ENCODE data around the gene BBS12. TPM values are rescaled to one million over a fixed set of nuclear protein-coding genes. Genes with fewer than 3 reads are reported as not detected.

Gene BBS12
- total and polyA plus RNA-seq, 4 donors, result 5.3 to 9.8 (median 7.7) TPM

DNA sequence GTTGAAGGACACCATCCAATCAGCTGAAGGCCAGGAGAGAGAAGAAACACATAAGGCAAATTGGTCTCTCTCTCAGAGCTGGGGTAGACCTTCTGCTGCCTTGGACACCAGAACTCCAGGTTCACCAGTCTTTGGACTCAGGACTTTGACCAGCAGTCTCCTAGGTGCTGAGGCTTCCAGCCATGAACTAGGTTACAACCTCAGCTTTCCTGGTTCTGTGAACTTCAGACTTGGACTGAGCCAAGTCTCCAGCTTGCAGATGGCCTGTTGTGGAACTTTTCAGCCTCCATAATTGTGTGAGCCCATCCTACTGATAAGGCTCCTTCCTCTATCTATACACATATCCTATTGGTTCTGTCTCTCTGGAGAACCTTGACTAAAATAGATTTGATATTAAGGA lies 20.6 kb upstream of the BBS12 start:
- no peak overlapping the region for H3K4me3 ChIP-seq (ENCODE audit: low read depth, low read length)
- no peaks in the 10 kb centered on the region for H3K36me3 ChIP-seq (ENCODE audit: control insufficient read depth, insufficient read depth, low read length)
- no peaks in the 10 kb centered on the region for H3K9me3 ChIP-seq (ENCODE audit: control insufficient read depth, insufficient read depth, low read length)
- H3K4me1 ChIP-seq (ENCODE audit: control insufficient read depth, insufficient read depth, low read length), result no peaks in the 10 kb centered on the region
- H3K27me3 ChIP-seq (ENCODE audit: control insufficient read depth, insufficient read depth, low read length), result no peaks in the 10 kb centered on the region
- H3K27ac ChIP-seq (ENCODE audit: low read depth, low read length), result no peak overlapping the region
- DNase-seq (ENCODE audit: low read depth in 4 of 6, low spot score in 6 of 6), result no peak

DNA sequence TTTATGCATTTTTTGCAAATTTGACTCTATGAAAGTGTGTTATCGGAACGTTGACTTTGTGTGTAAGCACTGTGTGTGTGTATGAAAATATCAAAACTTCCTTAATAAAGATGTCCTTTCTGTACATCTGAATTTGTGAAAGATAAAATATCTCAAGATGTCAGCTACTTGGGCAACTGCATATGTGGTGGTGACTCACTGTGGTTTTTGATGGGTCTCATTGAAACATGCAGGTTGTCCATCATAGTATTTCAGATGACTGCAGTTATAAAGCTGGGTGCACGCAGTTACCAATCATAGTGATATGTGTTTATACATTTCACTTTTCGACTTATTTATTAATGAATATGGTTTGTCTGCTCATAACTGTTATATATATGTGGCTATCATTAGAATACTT lies 19.7 kb upstream of the BBS12 start:
- DNase-seq (ENCODE audit: low read depth in 4 of 6, low spot score in 6 of 6), result no peak
- H3K9me3 ChIP-seq (ENCODE audit: control insufficient read depth, insufficient read depth, low read length), result no peaks in the 10 kb centered on the region

DNA sequence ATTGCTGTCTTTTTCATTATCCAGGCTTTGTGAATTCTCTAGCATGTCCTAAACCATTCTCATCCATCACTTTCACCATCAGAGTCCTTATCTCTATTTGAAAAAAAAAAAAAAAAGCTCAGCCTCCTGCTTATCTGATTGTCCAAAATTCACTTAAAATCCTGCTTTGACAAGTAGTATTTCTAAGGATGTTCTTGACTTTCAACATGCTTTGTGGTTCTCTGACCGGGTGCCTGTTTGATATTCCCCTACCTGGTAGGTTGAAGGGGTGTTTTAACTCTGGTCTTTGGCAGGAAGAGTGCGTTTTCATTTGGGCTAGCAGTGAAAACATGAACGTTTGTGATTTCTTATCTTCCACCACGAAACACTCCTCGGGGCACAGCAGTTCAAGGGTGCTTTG lies 17.3 kb upstream of the BBS12 start:
- Histone ChIP-seq H3K36me3 (ENCODE audit: control insufficient read depth, insufficient read depth, low read length) (no peaks in the 10 kb centered on the region), H3K9me3 (ENCODE audit: control insufficient read depth, insufficient read depth, low read length) (no peaks in the 10 kb centered on the region), H3K4me1 (ENCODE audit: control insufficient read depth, insufficient read depth, low read length) (no peaks in the 10 kb centered on the region), H3K27ac (ENCODE audit: low read depth, low read length) (no peak overlapping the region), H3K27me3 (ENCODE audit: control insufficient read depth, insufficient read depth, low read length) (no peaks in the 10 kb centered on the region), H3K4me3 (ENCODE audit: low read depth, low read length) (no peak overlapping the region)
- no CpG with 5 or more reads among the region's 5 CpGs for WGBS (ENCODE audit: insufficient coverage)
- no peak for DNase-seq (ENCODE audit: low read depth in 4 of 6, low spot score in 6 of 6)

More for the DNA sequence above, 19.7 kb upstream of the BBS12 start:
- Histone ChIP-seq H3K4me3 (ENCODE audit: low read depth, low read length) (no peak overlapping the region), H3K36me3 (ENCODE audit: control insufficient read depth, insufficient read depth, low read length) (no peaks in the 10 kb centered on the region), H3K27me3 (ENCODE audit: control insufficient read depth, insufficient read depth, low read length) (no peaks in the 10 kb centered on the region), H3K4me1 (ENCODE audit: control insufficient read depth, insufficient read depth, low read length) (no peaks in the 10 kb centered on the region), H3K27ac (ENCODE audit: low read depth, low read length) (no peak overlapping the region)
- WGBS (ENCODE audit: insufficient coverage), result no CpG with 5 or more reads among the region's 4 CpGs

- Histone ChIP-seq H3K9me3 (ENCODE audit: control insufficient read depth, insufficient read depth, low read length) (no peaks in the 10 kb centered on the region), H3K36me3 (ENCODE audit: control insufficient read depth, insufficient read depth, low read length) (no peaks in the 10 kb centered on the region), H3K4me1 (ENCODE audit: control insufficient read depth, insufficient read depth, low read length) (no peaks in the 10 kb centered on the region), H3K27ac (ENCODE audit: low read depth, low read length) (no peak overlapping the region), H3K4me3 (ENCODE audit: low read depth, low read length) (no peak overlapping the region), H3K27me3 (ENCODE audit: control insufficient read depth, insufficient read depth, low read length) (no peaks in the 10 kb centered on the region)
- no CpG with 5 or more reads among the region's 4 CpGs for WGBS (ENCODE audit: insufficient coverage)
- DNase-seq (ENCODE audit: low read depth in 4 of 6, low spot score in 6 of 6), result peak in 1 of 6 donors; percentile 48
Measured at GRCh38 chr4:122716825-122717448, 15.6 kb upstream of the BBS12 start.

GRCh38 chr4:122718281-122718680 lies 14.2 kb upstream of the BBS12 start:
- WGBS (ENCODE audit: insufficient coverage), result no CpG with 5 or more reads among the region's 2 CpGs
- DNase-seq (ENCODE audit: low read depth in 4 of 6, low spot score in 6 of 6), result peak in 1 of 6 donors; percentile 14
- no peak overlapping the region for H3K4me3 ChIP-seq (ENCODE audit: low read depth, low read length)
- no peaks in the 10 kb centered on the region for H3K9me3 ChIP-seq (ENCODE audit: control insufficient read depth, insufficient read depth, low read length)
- no peaks in the 10 kb centered on the region for H3K27me3 ChIP-seq (ENCODE audit: control insufficient read depth, insufficient read depth, low read length)
- H3K27ac ChIP-seq (ENCODE audit: low read depth, low read length), result no peak overlapping the region
- no peaks in the 10 kb centered on the region for H3K36me3 ChIP-seq (ENCODE audit: control insufficient read depth, insufficient read depth, low read length)
- H3K4me1 ChIP-seq (ENCODE audit: control insufficient read depth, insufficient read depth, low read length), result no peaks in the 10 kb centered on the region

DNA sequence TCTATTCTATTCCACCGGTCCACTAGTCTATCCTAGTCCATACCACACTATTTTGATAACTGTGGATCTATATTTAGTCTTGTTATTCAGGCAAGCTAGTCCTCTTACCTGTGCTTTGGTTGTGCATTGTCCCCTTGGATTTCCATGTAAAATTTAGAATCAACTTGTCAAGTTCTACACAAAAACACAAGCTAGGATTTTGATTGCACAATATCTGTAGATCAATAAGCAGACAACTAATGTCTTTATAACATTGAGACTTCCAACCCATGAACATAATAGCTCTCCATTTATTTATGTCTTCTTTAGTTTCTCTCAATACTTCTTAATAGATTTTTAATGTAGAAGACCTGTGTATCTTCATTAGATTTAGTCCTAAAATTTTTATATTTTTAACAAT lies 10.2 kb upstream of the BBS12 start:
- Histone ChIP-seq H3K9me3 (ENCODE audit: control insufficient read depth, insufficient read depth, low read length) (no peaks in the 10 kb centered on the region), H3K4me3 (ENCODE audit: low read depth, low read length) (no peak overlapping the region), H3K27me3 (ENCODE audit: control insufficient read depth, insufficient read depth, low read length) (no peaks in the 10 kb centered on the region), H3K36me3 (ENCODE audit: control insufficient read depth, insufficient read depth, low read length) (no peaks in the 10 kb centered on the region), H3K4me1 (ENCODE audit: control insufficient read depth, insufficient read depth, low read length) (no peaks in the 10 kb centered on the region), H3K27ac (ENCODE audit: low read depth, low read length) (no peak overlapping the region)
- no peak for DNase-seq (ENCODE audit: low read depth in 4 of 6, low spot score in 6 of 6)
- no CpG with 5 or more reads among the region's 1 CpG for WGBS (ENCODE audit: insufficient coverage)

DNA sequence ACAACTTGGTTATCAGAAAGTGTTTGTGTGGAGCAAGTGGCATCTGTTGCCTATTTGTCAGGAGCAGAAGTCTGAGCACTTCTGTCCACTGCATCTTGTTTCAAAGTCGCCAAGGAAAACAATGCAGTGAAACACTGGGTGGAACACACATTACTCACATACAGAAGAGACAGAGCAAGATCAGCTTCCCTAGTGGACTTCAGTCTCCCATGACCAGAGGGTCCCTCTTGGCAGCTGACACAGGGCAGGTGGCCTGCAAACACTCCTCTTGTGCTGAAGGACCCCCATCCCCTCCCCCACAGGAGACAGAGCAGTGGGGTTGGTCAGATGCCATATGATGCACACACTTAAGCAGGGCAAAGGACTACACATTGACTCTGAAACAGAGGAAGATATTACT lies 3.6 kb upstream of the BBS12 start:
- H3K27ac ChIP-seq (ENCODE audit: low read depth, low read length), result no peak overlapping the region

GRCh38 chr4:122731676-122732075 lies 828 bp upstream of the BBS12 start:
- WGBS (ENCODE audit: insufficient coverage), result no CpG with 5 or more reads among the region's 2 CpGs
- DNase-seq (ENCODE audit: low read depth in 4 of 6, low spot score in 6 of 6), result peak in 1 of 6 donors; percentile 6
- peak overlapping the region; percentile 49 for H3K27ac ChIP-seq (ENCODE audit: low read depth, low read length)
- H3K27me3 ChIP-seq (ENCODE audit: control insufficient read depth, insufficient read depth, low read length), result no peaks in the 10 kb centered on the region
- no peaks in the 10 kb centered on the region for H3K36me3 ChIP-seq (ENCODE audit: control insufficient read depth, insufficient read depth, low read length)
- H3K4me1 ChIP-seq (ENCODE audit: control insufficient read depth, insufficient read depth, low read length), result no peaks in the 10 kb centered on the region
- H3K9me3 ChIP-seq (ENCODE audit: control insufficient read depth, insufficient read depth, low read length), result no peaks in the 10 kb centered on the region
- H3K4me3 ChIP-seq (ENCODE audit: low read depth, low read length), result peak overlapping the region; percentile 48

More for the DNA sequence above, 3.6 kb upstream of the BBS12 start:
- H3K9me3 ChIP-seq (ENCODE audit: control insufficient read depth, insufficient read depth, low read length), result no peaks in the 10 kb centered on the region
- no peak overlapping the region for H3K4me3 ChIP-seq (ENCODE audit: low read depth, low read length)
- H3K27me3 ChIP-seq (ENCODE audit: control insufficient read depth, insufficient read depth, low read length), result no peaks in the 10 kb centered on the region
- WGBS (ENCODE audit: insufficient coverage), result 56% methylated on average over 1 of the region's 1 CpG
- no peaks in the 10 kb centered on the region for H3K36me3 ChIP-seq (ENCODE audit: control insufficient read depth, insufficient read depth, low read length)
- H3K4me1 ChIP-seq (ENCODE audit: control insufficient read depth, insufficient read depth, low read length), result no peaks in the 10 kb centered on the region
- DNase-seq (ENCODE audit: low read depth in 4 of 6, low spot score in 6 of 6), result no peak

DNA sequence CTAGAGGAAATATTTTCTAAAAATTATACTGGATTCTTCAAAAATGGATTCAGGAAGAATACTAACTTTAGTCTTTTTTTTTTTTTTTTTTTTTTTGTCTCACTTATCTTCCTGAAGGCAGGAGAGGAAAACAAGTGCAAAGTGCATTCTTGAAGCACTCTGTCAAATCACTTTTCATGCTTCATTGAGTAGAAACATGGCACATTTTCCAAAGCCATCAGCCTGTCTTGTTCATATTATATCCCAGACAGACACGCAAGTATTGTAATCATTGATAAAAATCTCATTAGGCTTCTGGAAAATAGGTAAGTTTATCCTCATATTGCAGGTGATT lies 1.2 kb downstream of the BBS12 start:
- Histone ChIP-seq H3K4me3 (ENCODE audit: low read depth, low read length) (no peak overlapping the region), H3K36me3 (ENCODE audit: control insufficient read depth, insufficient read depth, low read length) (no peaks in the 10 kb centered on the region), H3K27ac (ENCODE audit: low read depth, low read length) (no peak overlapping the region), H3K4me1 (ENCODE audit: control insufficient read depth, insufficient read depth, low read length) (no peaks in the 10 kb centered on the region), H3K9me3 (ENCODE audit: control insufficient read depth, insufficient read depth, low read length) (no peaks in the 10 kb centered on the region), H3K27me3 (ENCODE audit: control insufficient read depth, insufficient read depth, low read length) (no peaks in the 10 kb centered on the region)
- no CpG with 5 or more reads among the region's 1 CpG for WGBS (ENCODE audit: insufficient coverage)
- DNase-seq (ENCODE audit: low read depth in 4 of 6, low spot score in 6 of 6), result no peak

- DNase-seq (ENCODE audit: low read depth in 4 of 6, low spot score in 6 of 6), result no peak
- H3K27ac ChIP-seq (ENCODE audit: low read depth, low read length), result no peak overlapping the region
Measured at GRCh38 chr4:122739174-122739573, 6.7 kb downstream of the BBS12 start.

More at GRCh38 chr4:122739174-122739573, 6.7 kb downstream of the BBS12 start:
- no peaks in the 10 kb centered on the region for H3K9me3 ChIP-seq (ENCODE audit: control insufficient read depth, insufficient read depth, low read length)
- H3K4me1 ChIP-seq (ENCODE audit: control insufficient read depth, insufficient read depth, low read length), result no peaks in the 10 kb centered on the region
- no peaks in the 10 kb centered on the region for H3K27me3 ChIP-seq (ENCODE audit: control insufficient read depth, insufficient read depth, low read length)
- H3K36me3 ChIP-seq (ENCODE audit: control insufficient read depth, insufficient read depth, low read length), result peaks cover 5% of the 10 kb centered on the region
- H3K4me3 ChIP-seq (ENCODE audit: low read depth, low read length), result no peak overlapping the region

All from spinal cord (tissue), 10 donors.